NK-92 (cell line): Measurements from ENCODE around the gene CCDC167.

Source experiments
- DNase-seq: peaks from one replicate; lab custom pipeline; 2025; ENCODE audit not compliant: unreplicated experiment; lab: John Stamatoyannopoulos, UW

CCDC167 gene

DNA sequence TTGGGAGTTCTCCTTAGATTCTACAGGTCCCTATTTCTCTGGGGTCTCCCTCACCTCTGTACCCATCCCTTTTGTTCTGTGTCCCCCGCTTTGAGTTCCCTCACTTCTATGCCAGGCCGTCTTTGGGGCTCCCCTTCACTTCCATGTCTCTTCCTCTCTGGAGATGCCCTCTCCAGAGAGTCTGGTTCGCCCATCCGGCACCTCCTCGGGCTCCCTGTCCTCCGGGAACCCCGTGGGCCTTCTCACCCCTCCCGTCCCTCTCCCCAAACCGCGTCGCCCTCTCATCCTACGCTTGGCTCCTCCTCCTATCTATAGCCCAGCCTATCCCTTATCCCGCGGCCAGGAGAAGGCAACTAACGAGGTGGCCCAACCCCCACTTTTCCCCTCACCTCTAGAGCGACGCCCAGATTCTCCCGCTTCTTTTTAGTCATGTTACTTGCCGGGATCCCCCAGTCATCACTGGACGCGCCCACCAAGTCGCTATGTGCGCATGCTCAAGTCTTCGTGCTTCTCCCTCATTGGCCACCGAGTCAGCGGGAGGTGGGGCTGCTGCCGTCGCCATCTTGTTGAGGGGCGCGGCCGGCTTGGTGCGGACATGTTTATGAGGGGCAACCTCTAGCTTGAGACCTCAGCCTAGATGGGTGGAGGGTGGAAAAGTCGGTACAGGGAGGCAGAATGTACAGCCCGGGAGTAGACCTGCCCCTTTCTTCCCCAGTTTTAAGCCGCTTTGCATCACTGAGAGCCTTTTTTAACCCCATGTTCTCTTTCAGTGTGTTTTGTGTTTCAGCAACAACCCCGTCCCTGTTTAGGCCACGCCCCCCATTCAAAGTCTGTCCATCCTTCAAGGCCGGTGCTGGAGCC lies at the start of gene CCDC167:
TSS of gene CCDC167 (minus strand) at position 461 of the 861 bp plus-strand sequence. CDS start at position 431, 30 bp downstream.
- peak; percentile 78 for DNase-seq

- no peak for DNase-seq
These were observed 49.5 kb upstream of the CCDC167 start for GRCh38 chr6:37549154-37549553.

- no peak for DNase-seq
These were observed 48.5 kb upstream of the CCDC167 start for GRCh38 chr6:37548067-37548674.

- no peak for DNase-seq
These were observed 47.9 kb upstream of the CCDC167 start for GRCh38 chr6:37547564-37548061.

DNA sequence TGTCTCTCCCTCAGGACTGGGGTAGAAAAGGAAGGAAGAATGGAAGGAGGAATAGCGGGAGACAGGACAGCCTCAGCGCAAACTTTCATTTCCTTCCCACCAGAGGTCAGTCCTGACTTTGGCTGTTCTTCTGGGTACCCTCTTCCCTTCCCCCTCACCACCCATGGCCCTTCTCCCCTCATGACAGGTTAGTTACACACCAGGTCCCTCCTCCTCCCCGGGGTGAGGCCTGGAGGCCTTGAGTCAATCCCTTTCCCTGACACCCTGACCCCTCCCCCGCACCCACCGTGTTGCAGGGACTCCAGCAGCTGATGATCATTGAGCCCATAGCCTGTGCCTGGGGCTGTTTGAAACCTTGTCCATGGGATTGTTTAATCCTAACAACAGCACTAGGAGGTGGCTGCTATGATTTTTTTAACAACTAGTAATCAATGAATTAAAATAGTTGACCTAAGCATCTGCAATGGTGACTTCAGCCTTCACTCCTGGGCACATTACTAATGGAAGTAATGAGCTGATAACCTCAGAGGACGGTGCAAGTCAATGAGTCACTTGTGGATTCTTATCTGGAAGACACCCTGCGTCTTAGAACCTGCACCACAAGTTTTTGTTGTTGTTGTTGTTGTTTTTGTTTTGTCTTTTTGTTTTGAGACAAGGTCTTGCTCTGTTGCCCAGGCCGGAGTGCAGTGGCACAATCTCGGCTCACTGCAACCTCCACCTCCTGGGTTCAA lies 46.6 kb upstream of the CCDC167 start:
- DNase-seq: no peak

GRCh38 chr6:37544530-37544929 lies 44.8 kb upstream of the CCDC167 start:
- DNase-seq: no peak

- no peak for DNase-seq
These were observed 43.7 kb upstream of the CCDC167 start for GRCh38 chr6:37543361-37543760.

- no peak for DNase-seq
These were observed 41.7 kb upstream of the CCDC167 start for GRCh38 chr6:37541346-37541745.

GRCh38 chr6:37540390-37540789 lies 40.7 kb upstream of the CCDC167 start:
- no peak for DNase-seq

DNA sequence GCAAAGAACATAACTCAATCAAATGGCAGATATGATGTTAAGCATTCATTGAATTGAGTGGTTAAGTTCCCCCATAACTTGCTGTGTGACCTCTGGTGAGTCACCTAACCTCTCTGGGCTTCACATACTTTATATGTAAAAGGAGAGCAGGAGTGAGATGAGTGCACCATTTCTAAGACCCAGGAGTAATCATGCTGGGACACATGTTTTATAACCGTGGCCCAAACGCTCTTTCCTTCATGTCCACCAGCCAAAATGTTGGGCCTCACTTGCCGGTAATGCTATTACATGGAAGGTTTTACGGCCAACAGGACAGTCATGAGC lies 40.3 kb upstream of the CCDC167 start:
- DNase-seq: no peak

DNA sequence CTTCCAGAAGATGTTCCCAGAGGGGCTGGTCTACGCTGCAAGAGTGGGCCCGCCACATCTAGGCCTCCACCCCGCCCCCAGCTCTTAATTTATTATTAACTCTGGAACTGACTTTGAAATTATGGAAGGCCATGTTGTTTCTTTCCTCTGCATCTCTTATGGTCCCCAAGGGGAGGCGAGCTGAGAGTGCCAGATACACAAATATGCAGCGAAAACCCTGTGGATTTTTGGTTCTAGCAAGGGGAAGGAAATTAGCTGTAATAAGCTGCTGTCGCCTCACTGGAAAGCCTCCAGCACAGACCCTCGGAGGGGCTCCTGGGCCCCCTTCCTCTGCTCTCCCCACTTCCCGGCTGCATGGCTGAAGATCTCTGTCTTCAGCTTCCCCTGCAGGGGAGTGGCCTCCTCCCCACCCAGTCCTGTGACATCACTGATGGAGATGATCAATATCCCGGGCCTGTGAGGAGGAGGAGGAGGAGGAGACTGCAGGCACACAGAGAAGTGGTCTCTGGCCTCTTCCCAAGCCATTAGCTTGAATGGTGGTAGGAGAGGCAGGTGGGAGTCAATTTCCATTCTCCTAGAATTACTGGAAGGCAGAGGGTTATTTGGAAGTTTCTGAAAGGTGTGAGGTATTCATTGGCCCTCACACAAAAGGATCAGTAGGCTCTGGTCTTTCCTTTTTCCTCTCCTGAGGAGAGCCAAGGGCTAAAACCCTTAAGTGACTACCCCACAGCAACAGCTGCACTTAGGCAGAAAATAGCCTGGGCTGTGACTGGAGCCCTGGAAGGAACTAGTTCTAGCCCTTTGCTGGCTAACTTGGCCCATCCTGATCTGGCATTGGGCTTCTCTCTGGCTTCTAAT lies 39.7 kb upstream of the CCDC167 start:
- DNase-seq: no peak

DNA sequence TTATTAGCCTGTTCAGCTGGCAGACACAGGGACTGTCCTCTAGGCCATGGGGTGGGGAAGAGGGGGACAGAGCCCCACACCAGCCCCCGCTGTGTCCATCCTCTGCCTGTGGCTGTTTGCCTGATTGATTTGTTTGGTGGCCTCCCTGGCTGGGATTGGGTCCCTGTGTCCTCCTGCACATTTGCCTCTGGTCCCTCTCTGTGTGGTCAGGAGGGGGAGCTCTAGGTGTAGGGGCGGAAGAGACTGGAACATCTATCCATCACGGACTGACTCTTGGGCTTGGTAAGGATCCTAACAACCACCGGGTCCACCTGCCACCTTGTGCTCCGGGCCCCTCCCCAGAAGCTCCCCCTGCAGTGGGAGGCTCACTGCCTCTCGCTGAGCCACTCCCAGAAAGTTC lies 38.4 kb upstream of the CCDC167 start:
- no peak for DNase-seq

GRCh38 chr6:37537548-37537947 lies 37.9 kb upstream of the CCDC167 start:
- DNase-seq: no peak

GRCh38 chr6:37536491-37537190 lies 36.9 kb upstream of the CCDC167 start:
- no peak for DNase-seq

GRCh38 chr6:37535759-37536490 lies 36.2 kb upstream of the CCDC167 start:
- no peak for DNase-seq

DNA sequence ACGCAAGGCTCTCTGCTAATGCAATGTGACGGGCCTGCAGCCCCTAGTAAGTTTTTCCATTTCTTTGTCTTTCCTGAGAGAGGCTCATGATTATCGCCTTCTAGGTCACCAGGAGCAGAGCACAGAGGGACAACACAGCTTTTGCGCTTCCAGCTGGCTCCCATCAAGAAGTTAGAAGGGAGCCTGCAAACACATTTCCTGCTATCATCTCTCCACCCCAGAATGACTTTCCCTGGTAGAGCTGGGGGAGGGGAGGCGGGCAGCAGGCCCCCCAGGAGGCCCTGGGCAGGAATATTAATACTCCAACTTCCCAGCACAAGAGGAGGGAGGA lies 35.7 kb upstream of the CCDC167 start:
- DNase-seq: no peak

DNA sequence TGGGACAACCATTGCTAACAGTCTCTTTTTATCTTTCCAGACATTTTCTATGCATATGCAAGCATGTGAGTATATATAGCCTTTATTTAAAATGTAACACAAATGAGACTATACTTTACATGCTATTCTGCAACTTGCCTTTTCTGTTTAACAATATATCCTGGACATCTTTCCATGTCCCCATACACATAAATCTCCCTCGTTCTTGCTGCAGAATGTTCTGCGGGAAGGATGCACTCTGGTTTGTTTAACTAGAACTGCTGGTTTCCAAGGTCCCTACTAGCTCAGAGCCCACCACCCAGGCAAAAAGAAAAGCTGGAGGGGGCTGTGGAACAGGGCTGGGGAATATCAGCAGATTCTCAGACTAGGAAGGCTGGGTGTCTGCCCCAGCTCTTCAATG lies 35.2 kb upstream of the CCDC167 start:
- no peak for DNase-seq

GRCh38 chr6:37532122-37532521 lies 32.4 kb upstream of the CCDC167 start:
- DNase-seq: no peak

- no peak for DNase-seq
These were observed 31.8 kb upstream of the CCDC167 start for GRCh38 chr6:37531437-37532036.
